Hematopoietic multipotent progenitor cell (in vitro differentiated cells): ENCODE data around the gene SLC35F2. TPM values are rescaled to one million over a fixed set of nuclear protein-coding genes. Genes with fewer than 3 reads are reported as not detected.
"Not testable (repeated sequence)": the region's sequence is repeated elsewhere in the genome, so short reads cannot be mapped to it uniquely, and the experiment has no call there.

Experiments
- DNase-seq, 3 donors: peaks; one replicate each; pipeline ENCODE4 v3.0.0-alpha.2; 2011 to 2015; ENCODE audit warnings: low read depth in 2 of 3, low spot score in 2 of 3
- total RNA-seq: library from RNA; depleted of rRNA; stranded (reverse); fragments of >200 nt; gene quantifications from one replicate; pipeline ENCODE4 v1.2.3, GENCODE V29; 2012

Gene SLC35F2
- total RNA-seq, 1 donor, result 27.5 TPM

DNA sequence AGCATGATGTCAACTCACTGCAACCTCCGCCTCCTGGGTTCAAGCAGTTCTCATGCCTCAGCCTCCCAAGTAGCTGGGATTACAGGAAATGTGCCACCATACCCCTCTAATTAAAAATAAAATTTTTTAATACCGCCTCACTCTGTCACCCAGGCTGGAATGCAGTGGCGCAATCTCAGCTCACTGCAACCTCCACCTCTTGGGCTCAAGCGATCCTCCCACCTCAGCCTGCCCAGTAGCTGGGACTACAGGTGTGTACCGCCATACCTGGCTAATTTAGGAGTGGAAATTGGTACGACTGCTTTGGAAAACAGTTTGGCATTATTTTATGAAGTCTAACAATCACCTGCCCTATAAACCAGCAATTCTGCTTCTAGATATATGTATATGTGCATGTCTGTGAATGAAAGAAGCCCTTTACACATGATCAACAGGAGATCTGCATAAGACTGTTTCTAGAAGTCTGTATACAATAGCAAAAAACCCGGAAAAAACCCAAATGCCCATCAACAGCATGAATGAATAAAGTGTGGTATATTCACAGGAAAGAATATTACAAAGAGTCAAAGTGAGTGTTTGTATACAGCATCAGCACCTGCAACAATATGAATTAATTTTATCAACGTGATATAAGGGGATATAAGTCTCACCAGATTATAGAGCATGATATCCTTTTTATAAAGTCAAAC, 16.0 kb downstream of the SLC35F2 start:
- no peak for DNase-seq

DNA sequence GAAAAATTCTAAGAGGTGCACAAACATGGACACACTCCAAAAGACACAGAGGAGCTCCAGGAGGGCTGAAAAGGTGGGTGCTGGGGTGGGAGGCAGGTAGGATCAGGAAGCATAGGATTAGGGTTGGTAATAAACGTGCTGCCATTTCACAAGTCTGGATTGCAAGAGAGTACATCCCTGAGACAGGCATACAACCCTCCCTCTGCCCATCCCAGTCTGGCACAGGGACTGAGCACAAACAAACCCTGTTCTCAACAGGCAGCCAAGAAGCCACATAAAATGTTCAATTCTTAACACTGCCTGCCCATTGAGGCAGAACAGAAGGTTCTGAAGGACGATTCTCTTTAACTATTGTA, 18.5 kb downstream of the SLC35F2 start:
- DNase-seq, result no peak

DNA sequence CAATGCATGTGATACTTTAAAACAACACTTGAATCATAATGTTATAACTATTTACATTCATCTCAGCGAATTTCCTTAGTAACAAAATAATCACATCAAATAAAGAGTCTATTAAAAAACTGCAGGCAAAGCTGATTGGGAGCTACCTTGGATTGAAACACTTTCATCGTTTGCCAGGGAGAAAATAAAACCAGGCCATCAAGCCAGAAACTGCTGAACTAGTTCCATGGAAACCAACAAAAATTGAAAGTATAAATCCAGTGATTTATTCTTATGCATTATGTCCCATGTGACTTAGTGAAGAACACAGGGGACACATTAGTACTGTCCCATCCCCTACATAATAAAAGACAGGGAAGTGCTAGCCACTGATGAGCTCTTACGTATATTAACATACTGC, 21.7 kb downstream of the SLC35F2 start:
- no peak for DNase-seq

DNA sequence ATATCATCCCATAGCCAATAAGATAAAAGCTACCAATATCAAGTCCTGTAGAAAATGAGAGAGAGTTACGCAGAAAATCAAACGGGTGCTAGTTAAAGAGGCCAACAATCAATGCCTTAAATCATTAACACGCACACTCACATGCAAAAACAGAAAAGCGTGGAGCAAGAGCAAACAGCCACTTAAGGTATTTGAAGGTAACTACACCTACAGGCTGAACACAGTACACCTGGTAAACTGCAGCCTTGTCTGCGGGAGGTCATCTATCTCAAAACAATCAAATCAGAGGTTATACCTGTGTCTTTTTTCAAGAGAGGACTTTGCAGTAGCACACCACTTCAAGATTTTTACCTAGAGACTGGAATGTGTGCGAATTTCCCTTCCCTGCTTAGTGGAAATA, 23.6 kb downstream of the SLC35F2 start:
- DNase-seq, result no peak

DNA sequence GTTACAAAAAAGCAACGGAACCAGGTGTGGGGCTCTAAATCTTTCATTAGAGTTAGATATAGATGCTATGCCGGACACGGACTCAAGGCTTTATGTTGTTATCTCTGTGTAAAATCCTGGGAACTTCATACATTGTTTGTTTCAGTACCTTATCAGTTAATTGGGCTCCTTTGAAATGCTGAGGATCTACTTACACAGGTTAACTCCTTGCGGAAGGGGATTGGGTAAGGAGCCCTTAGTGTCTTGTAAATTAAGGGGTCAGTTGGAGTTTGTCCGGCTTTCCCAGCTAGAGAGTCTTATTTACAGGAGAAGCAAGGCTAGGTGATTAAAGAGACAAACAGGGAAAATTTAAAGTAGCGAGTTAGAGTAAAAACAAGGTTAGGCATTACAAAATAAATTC, 24.7 kb downstream of the SLC35F2 start:
- DNase-seq, result not testable (repeated sequence)

DNA sequence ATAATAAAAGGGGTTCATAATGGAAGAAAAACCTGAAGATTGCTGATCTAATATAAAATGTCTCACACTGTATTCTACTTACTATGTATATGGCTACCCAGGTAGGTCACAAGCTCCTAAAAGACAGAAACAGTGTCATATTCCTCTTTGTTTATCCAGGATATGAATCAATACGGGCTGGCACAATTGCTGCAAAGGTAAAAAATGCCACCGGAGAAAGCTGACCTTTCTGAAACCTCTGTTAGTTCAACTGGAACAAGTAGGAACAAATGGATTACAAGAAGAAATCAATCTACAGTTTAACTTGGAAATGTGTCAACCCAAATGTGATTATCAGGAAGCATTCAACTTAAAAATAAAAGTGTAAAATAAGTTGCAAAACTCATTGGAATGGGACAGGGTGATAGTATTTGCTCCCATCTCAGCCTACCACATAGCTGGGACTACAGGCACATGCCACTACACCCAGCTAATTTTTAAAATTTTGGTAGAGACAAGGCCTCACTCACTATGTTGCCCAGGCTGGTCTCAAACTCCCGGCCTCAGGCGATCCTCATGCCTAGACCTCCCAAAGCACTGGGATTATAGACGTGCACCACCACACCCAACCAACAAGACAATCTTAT, 27.6 kb downstream of the SLC35F2 start:
- DNase-seq, result no peak

DNA sequence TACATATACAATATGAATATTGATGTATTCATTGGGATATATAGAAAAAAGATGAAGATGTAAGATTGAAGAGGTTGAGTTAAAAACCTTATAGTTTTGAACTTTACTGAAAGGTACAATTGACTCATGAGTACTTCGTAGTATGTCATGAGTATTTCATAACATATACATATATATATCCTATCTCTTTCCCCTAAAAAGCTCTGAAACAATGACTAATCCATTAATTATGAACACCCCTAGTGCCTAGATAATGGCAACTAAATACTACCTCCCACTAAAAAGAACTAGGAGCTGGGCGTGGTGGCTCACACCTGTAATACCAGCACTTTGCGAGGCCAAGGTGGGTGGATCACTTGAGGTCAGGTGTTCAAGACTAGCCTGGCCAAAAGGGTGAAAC, 31.5 kb downstream of the SLC35F2 start:
- no peak for DNase-seq

DNA sequence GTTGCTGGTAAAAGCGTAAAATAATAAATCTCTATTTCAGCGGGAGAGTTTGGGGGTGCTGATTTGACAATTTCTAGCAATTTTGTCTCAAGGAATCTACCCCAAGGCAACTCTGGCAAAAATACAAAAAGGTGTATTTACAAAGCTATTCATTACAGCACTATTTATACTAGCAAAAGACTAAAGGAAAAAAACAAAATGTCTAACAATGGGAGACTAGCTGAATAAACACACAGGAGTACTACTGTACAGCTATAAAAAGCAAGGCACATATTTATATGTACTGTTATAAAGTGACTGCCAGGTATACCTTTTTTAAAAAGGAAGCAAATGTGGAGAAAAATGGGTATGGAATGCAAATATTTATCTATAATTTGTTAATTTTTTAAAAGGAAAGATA, 32.7 kb downstream of the SLC35F2 start:
- DNase-seq, result no peak

DNA sequence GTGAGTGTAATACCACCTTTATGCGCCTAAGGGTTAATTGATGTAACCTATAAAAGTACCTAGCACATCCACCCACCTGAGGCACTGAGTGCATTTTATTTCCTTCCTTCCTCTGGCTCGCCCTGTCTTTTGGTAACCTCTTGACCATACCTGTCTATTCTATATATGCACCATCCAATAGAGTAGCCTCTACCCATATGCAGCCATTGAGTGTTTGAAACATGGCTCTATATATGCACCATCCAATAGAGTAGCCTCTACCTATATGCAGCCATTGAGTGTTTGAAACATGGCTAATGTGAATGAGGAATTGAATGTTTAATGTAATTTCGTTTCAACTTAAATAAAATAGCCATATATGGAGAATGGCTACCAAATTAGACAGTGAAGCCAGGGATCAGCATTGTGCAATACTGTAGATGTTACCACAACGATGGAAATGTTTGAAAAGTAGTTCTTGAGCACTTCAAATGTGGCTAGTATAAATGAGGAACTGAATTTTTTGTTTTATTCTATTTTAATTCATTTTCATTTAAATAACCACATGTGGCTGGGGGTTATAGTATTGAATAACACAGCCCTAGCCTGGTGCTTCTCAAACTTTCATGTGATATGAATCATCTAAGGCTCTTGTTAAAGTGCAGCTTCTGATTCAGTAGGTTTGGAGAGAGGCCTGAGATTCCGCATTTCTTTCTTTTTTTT, 33.8 kb downstream of the SLC35F2 start:
- peak in 2 of 3 donors; percentile 5 to 67 for DNase-seq

DNA sequence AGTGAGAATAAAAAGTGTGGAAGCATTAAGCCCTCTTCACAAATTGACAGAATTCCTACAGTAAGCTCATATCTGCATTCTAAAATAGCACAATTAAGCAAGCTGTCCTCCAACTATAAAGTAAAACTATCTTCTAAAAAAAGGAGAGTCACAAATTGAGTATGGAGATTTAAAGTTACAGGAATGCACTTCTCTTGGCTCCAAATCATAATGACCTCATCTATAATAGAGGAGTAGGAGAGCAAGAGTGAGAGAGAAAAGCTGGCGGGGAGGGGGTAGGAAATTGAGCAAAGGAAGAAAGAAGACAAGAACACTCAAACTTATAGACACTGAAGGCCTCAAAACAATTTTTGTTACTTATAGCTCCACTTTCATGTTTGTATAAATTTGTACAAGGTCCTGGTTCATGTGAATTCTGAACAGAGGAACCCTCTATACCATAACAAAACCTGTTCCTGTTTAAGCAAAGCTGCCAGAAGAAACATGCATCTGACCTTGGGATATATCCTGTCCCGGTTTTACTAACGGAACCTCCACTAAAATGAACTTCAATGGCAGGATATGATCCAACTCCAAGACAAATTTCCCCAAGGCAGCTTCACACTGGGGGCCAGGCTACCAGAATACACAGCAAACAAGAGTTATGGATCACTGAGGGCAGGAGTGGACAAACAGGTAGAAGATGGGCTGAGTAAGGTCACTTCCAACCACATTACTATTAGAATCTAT, 37.2 kb downstream of the SLC35F2 start:
- DNase-seq, result no peak

DNA sequence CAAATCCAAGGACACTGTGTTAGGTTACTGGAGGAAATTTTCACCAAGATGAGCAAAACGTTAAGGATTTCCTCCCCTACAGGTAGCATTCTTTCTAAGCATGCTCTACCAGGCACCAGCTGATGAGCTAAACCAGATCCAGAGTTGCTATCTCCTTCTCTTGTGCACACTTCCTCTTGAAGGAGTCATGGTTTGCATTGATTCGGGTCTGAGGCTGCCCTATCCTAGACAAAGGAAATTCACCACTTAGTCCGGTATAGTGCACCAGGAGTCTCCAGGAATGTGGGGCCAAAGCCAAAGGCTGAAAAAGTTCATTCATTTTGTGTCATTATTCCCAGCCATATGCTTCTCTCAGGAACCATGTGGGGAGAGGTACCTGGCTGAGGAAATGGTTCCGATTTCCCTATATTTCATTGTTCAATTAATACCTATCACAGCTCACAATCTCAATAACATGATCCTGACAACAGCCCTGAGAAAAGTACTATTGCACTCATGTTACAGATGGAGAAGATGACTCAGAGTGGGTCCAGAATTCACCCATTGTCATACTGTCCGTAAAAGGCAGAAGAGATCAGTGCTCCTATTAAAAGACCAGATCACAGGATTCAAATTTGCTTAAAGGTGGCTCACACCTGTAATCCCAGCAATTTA, 39.1 kb downstream of the SLC35F2 start:
- DNase-seq, result no peak

DNA sequence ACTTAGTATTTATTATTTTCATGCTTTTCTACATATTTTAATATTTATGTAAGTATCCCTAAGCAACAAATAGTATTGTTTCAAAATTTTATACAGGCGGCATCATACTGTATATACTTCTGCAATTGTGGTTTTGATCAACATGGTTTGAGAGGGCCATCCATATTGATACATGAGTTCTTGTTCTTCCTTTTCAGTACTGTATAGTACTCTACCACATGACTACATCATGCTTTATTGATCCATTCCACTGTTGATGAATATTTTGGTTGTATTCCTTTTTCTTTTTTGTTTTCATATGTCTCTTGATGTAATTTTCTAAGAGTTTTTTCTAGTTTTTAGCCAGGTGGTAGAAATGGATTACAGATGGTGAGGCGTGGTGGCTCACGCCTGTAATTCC, 40.1 kb downstream of the SLC35F2 start:
- no peak for DNase-seq

DNA sequence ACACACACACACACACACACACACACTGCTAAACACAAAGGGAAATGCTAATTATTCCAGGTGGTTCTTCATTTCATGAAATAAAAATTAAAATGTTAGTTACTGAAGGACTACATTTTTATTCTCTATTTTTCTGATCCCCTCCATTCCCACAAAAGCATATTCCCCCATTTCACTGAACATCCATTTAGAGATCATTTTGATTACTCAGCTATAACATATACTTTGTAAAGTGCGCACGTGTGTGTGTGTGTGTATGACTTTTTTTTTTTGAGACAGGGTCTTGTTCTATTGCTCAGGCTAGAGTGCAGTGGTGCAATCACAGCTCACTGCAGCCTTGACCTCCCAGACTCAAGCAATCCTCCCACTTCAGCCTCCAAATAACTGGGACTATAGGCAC, 42.6 kb downstream of the SLC35F2 start:
- no peak for DNase-seq

DNA sequence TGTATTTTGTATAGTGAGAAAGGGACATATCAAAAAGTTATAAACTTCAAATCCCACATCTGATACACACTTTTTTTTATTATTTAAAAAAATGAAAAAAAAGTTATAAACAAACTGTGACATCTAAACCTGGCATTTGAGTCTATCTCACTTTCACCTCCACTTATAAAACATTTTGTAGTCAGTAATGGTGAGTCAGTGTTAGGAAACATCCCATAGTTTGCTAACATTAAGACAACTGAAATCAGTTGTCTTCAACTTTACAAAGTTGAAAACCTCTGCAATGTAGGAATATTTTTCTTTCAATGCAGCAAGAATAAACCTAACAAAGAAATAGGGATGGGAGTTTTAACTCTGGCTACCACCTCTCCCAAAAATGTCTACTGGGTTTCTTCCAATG, 47.7 kb downstream of the SLC35F2 start:
- DNase-seq, result no peak

DNA sequence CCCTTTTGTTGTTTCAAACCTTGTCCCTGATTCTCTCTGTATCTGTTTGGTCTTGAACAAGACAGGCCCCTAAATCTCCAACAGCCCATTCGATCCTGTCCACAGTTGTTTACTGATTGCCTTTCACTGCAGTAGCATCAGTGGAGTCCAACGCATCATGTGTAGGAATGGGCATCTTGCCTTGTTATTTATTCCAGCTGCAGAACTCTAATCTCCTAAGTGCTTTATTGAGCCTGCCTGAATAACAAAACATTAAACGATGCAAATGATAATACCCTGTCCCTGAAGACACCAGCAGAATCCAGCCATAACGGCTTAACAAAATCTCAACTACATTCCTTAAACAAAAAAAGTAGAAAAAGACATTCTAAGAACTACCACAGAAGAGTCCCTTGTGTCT, 50.1 kb downstream of the SLC35F2 start:
- no peak for DNase-seq

DNA sequence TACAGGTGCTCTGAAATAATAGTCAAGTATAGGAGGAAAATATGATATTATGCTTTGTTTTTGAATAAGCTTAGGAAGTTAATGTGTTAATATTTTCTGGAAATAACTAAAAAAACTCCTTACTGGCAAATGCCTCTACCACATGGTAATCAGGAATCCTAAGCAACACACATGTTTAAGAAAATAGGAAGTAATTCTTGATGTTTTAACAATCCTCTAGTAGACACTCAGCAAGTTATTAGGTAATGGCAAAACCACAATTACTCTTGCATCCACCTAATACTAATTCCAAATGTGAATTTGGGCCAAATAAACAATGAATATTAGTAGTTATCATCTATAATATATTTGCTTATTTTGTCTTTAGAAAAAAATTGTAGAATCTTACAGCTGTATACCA, 53.6 kb downstream of the SLC35F2 start:
- no peak for DNase-seq

DNA sequence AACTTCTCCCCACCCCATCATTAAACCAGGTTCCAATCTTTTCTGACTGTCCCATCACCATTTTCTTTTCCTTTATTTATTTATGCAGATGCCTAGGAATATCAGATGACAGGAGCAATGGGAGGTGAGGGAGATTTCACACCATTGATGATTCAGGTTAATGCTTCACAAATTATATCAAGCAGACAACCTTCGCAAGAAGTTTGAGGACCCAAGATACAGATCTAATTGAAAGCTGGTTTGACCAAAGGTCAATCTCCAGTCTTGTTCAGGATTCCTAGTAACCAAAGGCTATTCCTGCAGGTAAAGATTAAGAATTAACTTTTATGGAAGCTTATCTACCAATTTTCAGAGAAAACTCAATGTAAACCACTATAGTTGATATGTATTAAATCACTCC, 54.4 kb downstream of the SLC35F2 start:
- no peak for DNase-seq

DNA sequence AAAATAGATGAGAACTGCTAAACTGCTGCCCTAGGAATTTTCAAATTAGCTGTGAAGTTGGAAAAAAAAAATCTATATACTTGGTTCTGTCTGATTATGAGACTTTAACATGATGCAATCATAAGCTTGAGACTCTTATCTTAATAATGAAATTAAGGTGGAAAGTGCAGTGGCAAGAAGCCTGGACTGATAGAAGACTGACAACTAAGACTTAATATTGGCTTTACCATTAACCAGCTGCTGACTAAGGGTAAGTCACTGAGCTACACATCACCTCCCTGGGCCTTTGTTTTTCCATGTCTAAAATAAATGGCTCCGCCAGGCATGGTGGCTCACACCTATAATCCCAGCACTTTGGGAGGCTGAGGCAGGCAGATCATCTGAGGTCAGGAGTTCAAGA, 56.9 kb downstream of the SLC35F2 start:
- DNase-seq, result no peak

DNA sequence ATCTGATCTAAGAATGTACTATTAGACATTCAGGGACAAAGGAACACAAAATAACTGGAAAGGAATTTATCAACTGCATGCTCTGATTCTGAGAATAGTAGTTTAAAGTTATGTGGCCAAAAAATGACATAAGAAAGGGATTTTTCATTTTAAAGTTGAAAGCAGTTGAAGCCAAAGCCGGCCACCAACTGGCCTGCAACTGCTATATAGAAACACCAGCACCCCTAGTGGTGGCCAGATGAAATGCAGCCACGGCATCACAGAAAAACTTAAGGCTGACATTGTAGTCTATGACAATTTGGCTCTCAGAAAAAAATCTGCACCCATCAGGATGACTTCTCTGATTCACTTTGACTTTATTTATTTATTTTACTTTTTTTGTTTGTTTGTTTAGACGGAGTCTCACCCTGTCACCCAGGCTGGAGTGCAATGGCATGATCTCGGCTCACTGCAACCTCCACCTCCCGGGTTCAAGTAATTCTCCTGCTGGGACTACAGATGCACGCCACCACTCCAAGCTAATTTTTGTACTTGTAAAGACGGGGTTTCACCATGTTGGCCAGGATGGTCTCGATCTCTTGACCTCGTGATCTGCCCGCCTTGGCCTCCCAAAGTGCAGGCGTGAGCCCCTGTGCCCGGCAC, 59.2 kb downstream of the SLC35F2 start:
- DNase-seq, result peak; percentile 7 to 72 (median 56)

DNA sequence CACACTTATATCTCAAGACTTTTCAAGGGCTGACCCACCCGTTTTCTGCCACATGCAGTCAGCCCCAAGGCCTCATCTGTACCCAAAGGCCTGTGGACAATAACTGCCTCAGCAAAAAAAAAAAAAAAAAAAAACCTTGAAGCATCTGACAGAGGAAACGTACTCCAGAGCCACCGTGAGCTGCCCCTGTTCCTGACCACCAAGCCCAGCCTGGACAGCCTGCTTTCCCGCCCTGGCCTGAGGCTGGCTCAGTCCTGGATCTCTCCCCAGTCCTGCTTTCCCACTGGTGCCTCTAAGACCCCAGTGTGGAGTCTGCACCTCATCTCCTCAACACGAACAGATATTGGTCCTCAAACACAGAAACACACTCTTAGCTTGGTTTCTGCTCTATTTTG, 66.5 kb downstream of the SLC35F2 start:
- no peak for DNase-seq
